NCI-H345 treated with DMSO at 0.1 percent for 48 hours (cell line): ENCODE data around the gene PRKAB1.

Experiments
- DNase-seq: peaks from one replicate; lab custom pipeline; 2025; ENCODE audit not compliant: unreplicated experiment; lab: John Stamatoyannopoulos, UW

The PRKAB1 gene

DNA sequence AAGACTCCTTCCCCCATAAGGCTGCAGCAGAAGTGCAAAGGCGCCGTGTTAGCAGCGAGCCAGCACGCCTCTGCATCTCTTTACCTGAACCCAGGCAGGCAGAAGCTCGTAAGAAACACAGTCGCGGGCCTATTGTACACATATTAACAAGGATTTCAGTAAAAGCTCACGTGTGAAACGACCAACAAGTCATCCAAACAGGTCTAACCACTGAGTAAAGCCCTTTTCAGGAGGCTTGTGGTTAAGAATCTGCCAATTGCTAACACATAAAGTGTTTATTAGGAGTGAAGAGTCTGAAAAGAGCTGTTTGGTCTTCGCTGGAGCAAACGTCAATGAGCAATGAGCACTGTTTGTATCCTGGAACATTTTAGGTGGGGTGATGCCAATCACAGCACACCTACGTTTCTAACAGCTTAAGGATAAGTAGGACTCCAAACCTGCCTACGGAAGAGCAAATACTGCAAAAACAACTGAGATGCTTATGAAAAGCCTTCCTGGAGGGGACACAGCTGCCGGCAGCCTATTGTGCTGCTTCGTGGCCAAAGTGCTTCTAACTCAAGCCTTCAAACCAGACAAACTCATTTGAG lies 43.1 kb downstream of the PRKAB1 start:
- no peak for DNase-seq

DNA sequence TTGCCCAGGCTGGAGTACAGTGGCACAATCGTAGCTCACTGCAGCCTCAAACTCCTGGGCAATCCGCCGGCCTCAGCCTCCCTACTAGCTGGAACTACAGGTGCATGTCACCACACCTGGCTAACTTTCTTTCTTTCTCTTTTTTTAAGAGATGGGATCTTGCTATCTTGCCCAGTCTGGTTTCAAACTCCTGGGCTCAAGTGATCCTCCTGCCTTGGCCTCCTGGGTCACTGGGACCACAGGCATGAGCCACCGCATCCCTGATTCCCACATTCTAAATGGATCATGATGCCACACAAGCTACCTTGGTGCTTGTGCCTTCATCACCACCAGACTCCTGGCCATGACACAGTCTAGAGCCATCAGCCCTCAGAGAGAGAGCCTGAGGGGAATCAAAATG lies 43.8 kb downstream of the PRKAB1 start:
- no peak for DNase-seq

- no peak for DNase-seq
These were observed 44.8 kb downstream of the PRKAB1 start for GRCh38 chr12:119712721-119713120.

GRCh38 chr12:119713551-119714031 lies 45.7 kb downstream of the PRKAB1 start:
- no peak for DNase-seq

DNA sequence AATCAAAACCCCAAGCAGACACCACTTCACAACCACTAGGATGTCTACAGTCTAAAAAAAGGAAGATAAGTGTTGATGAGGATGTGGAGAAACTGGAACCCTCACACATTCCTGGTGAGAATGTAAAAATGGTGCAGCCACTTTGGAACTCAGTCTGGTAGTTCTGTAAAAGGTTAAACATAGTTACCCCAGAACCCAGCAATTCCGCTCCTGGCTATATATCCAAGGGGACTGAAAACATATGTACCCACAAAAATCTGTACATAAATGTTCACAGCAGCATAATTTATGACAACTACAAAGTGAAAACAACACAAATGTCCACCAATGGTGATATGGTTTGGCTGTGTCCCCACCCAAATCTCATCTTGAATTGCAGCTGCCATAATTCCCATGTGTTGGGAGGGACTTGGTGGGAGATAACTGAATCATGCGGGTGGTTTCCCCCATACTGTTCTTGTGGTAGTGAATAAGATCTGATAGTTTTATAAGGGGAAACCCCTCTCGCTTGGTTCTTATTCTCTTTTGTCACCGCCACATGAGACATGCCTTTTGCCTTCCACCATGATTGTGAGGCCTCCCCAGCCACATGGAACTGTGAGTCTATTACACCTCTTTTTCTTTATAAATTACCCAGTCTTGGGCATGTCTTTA lies 46.8 kb downstream of the PRKAB1 start:
- DNase-seq, result no peak

- no peak for DNase-seq
These were observed 47.3 kb downstream of the PRKAB1 start for GRCh38 chr12:119715268-119715620.

DNA sequence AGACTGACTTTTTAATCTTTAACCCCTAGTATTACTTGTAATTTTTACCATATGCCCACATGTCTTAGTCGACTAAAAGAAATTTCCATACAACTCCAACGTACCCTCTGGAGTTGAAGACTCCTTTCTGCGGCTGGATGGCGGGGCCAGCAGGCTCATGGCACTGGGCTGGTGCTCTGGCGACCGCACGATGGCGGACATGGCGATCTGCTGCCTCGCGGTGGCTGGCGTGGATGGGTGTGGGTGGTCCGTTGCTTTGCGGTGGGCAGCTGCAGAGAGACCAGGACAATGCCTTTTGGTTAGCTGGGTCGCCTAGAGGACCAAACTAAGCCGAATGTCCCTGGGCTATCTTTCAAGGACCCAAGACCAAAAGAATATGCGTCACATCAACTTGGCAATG lies 50.2 kb downstream of the PRKAB1 start:
- DNase-seq, result no peak

GRCh38 chr12:119720349-119720748 lies 52.4 kb downstream of the PRKAB1 start:
- no peak for DNase-seq

- DNase-seq, result no peak
These were observed 53.4 kb downstream of the PRKAB1 start for GRCh38 chr12:119721306-119721705.

GRCh38 chr12:119725523-119725922 lies 57.6 kb downstream of the PRKAB1 start:
- no peak for DNase-seq

DNA sequence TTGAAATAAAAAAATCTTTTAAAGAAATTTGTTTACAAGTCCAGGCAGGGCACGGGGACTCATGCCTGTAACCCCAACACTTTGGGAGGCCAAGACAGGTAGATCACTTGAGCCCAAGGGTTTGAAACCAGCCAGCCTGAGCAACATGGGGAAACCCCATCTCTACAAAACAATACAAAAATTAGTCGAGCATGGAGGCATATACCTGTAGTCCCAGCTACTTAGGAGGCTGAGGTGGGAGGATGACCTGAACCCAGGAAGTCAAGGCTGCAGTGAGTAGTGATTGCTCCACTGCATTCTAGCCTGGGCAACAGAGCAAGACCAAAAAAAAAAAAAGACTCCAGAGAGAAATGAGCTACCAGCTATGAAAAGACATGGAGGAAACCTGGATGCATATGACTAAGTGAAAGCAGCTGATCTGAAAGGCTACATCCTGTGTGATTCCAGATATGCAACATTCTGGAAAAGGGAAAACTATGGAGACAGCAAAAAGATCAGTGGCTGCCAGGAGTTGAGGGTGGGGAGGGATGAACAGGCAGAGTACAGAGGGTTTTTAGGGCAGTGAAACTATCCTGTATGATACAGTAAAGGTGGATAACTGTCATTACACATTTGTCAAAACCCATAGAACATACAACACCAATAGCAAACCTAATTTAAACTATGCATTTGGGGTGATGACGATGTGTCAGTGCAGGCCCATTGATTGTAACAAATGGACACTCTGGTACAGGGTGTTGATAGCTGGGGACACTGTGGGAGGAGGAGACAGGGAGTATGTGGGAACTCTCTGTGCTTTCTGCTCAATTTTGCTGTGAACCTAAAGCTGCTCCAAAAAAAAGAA lies 59.9 kb downstream of the PRKAB1 start:
- no peak for DNase-seq

DNA sequence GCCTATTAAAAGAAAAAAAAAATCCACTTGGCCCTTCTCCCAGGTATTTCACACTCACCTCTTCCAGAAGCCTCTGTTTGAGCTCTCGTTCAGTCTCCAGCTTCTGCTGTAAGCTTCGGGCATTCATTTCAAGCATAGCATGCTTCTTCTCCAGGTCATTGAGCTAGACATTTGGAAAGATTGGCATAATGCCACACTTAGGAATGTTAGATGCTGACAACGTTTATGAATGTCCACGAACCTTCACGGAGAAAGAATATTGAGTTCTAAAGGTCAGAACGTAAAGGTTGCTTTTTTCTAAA lies 60.5 kb downstream of the PRKAB1 start:
- DNase-seq, result no peak

- no peak for DNase-seq
These were observed 61.9 kb downstream of the PRKAB1 start for GRCh38 chr12:119729871-119730270.

GRCh38 chr12:119730381-119730780 lies 62.4 kb downstream of the PRKAB1 start:
- no peak for DNase-seq
